NB4 (cell line): ENCODE measurements around the gene GRIK2.
"Not testable (repeated sequence)": the region's sequence is repeated elsewhere in the genome, so short reads cannot be mapped to it uniquely, and the experiment has no call there.

ENCODE experiments used
- DNase-seq: peaks from one replicate; pipeline ENCODE4 v3.0.0; 2010; ENCODE audit warnings: low read depth
- H3K4me3 ChIP-seq: one replicate; pipeline ENCODE4 v1.5.1; 2011; ENCODE audit warnings: mild to moderate bottlenecking, low read depth, low read length, moderate library complexity
- CTCF ChIP-seq: IDR thresholded peaks from one replicate; pipeline ENCODE4 v1.5.1; 2012; ENCODE audit warnings: low read depth, low read length
- MAX ChIP-seq: IDR thresholded peaks from 2 replicates; pipeline ENCODE4 v1.6.1; 2011; ENCODE audit warnings: low read depth, low read length
- MYC ChIP-seq: IDR thresholded peaks from 2 replicates; pipeline ENCODE4 v1.6.1; 2011; ENCODE audit warnings: low read depth, low read length
- POLR2A ChIP-seq: IDR thresholded peaks from 2 replicates; pipeline ENCODE4 v1.6.1; 2011; ENCODE audit warnings: mild to moderate bottlenecking; ENCODE audit not compliant: insufficient read length; ENCODE audit errors: extremely low read depth

The GRIK2 gene

GRCh38 chr6:101393251-101393828 is at the start of gene GRIK2:
TSS of gene GRIK2 (plus strand) at chr6:101393708.
- peak; percentile 7 for DNase-seq
- TF ChIP-seq CTCF (no peak), POLR2A (no peak), MYC (no peak), MAX (no peak)
- H3K4me3 ChIP-seq, result no peak within 1 kb of the TSS

- no peak for DNase-seq
- H3K4me3 ChIP-seq, result no peak overlapping the region
- no peak for TF ChIP-seq POLR2A
- TF ChIP-seq MYC, result no peak
- no peak for TF ChIP-seq MAX
- no peak for TF ChIP-seq CTCF
Observed at GRCh38 chr6:101344885-101345284, 48.6 kb upstream of the GRIK2 start.

- DNase-seq, result no peak
- no peak overlapping the region for H3K4me3 ChIP-seq
- no peak for TF ChIP-seq MAX
- no peak for TF ChIP-seq POLR2A
- no peak for TF ChIP-seq MYC
- TF ChIP-seq CTCF, result no peak
Observed at GRCh38 chr6:101348816-101349215, 44.7 kb upstream of the GRIK2 start.

- DNase-seq, H3K4me3 ChIP-seq: not testable (repeated sequence)
Observed at GRCh38 chr6:101350631-101351030, 42.9 kb upstream of the GRIK2 start.

GRCh38 chr6:101351173-101351572 is 42.3 kb upstream of the GRIK2 start:
- TF ChIP-seq MAX, result no peak
- TF ChIP-seq CTCF, result no peak
- TF ChIP-seq POLR2A, result no peak
- TF ChIP-seq MYC, result no peak

GRCh38 chr6:101352316-101352715 is 41.2 kb upstream of the GRIK2 start:
- TF ChIP-seq MAX (no peak), POLR2A (no peak), MYC (no peak), CTCF (no peak)
- H3K4me3 ChIP-seq, result no peak overlapping the region
- no peak for DNase-seq

More at GRCh38 chr6:101351173-101351572, 42.3 kb upstream of the GRIK2 start:
- no peak overlapping the region for H3K4me3 ChIP-seq
- DNase-seq, result no peak
